Measurements from ENCODE around the gene AKAP7. TPM values are rescaled to one million over a fixed set of nuclear protein-coding genes. Genes with fewer than 3 reads are reported as not detected.
"Not testable (repeated sequence)": the region's sequence is repeated elsewhere in the genome, so short reads cannot be mapped to it uniquely, and the experiment has no call there.

AKAP7 gene
- 3.9 and 7.4 TPM in 2 replicates for total RNA-seq (2014; rRNA removed; shearing (Covaris generic))

DNA sequence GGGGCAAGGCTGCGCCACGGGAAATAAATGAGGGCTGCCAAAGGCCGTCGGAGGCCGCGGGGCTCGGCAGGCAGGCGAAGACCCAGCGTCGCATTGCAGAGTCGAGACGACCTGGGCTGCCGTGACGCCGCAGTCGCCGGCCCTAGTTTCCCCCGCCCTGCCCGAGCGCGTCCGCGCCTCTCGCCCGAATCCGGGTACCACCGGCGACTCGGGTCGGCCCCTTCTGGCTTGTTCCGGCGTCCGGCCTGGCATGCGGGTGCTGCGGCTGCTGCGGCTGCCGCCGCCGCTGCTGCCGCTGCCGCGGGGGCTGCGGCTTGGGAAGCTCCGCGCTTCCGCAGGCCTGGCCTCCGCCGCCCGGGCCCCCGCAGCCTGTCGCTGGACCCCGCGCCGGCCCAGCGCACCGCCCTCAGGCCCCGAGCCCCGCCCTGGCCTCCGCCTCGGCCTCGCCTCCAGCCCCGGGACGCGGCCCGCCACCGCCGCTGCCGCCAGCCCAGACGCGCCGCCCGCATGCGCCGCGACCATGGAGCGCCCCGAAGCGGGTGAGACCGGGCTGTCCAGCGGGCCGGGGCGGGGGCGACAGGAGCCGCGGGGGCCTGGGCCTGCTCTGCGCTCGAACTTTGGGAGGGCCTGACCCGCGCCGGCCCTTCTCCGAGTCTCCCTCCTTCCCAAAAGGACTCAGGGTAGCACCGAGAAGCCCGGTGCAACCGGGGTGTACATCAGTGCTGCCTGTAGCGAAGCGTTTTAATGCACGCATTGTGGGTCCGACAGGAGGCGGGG is at the start of gene AKAP7:
Gene AKAP7 (plus strand): TSS at position 224 of the 777 bp plus-strand sequence. CDS start 297 bp downstream, at position 521.
- H3K36me3 ChIP-seq (replicated peaks; ENCODE audit: control insufficient read depth, insufficient read depth, low read length), result no peaks in the 10 kb centered on the region
- H3K4me3 ChIP-seq (ENCODE audit: insufficient read depth, low read depth, low read length), result peak within 1 kb of the TSS; percentile 55
- peaks cover 1% of the 10 kb centered on the region; the same call in 1 of the 2 replicates for H3K27me3 ChIP-seq (ENCODE audit: control insufficient read depth, insufficient read depth, low read length)
- peak; percentile 93 for DNase-seq

GRCh38 chr6:131090339-131090738 is 44.9 kb upstream of the AKAP7 start:
- not testable (repeated sequence) for H3K36me3 ChIP-seq (replicated peaks; ENCODE audit: control insufficient read depth, insufficient read depth, low read length); H3K4me3 ChIP-seq (ENCODE audit: insufficient read depth, low read depth, low read length); H3K27me3 ChIP-seq (ENCODE audit: control insufficient read depth, insufficient read depth, low read length); DNase-seq

- not testable (repeated sequence) for DNase-seq
Measured at GRCh38 chr6:131091944-131092343, 43.3 kb upstream of the AKAP7 start.

DNA sequence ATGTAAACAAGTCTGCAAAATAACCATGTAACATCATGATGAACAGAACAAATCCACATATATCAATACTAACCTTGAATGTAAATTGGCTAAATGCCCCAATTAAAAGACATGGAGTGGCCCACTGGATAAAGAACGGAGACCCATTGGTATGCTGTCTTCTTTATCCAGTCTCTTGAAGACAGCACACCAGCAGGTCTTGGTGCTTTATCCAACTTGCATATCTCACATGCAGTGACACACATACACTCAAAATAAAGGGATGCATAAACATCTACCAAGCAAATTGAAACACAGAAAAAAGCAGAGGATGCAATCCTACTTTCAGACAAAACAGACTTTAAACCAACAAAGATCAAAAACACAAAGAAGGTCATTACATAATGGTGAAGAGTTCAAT is 41.9 kb upstream of the AKAP7 start:
- Histone ChIP-seq H3K27me3 (ENCODE audit: control insufficient read depth, insufficient read depth, low read length) (no peaks in the 10 kb centered on the region), H3K36me3 (replicated peaks; ENCODE audit: control insufficient read depth, insufficient read depth, low read length) (no peaks in the 10 kb centered on the region), H3K4me3 (ENCODE audit: insufficient read depth, low read depth, low read length) (no peak overlapping the region)
- DNase-seq, result no peak

More at GRCh38 chr6:131091944-131092343, 43.3 kb upstream of the AKAP7 start:
- not testable (repeated sequence) for H3K27me3 ChIP-seq (ENCODE audit: control insufficient read depth, insufficient read depth, low read length); H3K36me3 ChIP-seq (replicated peaks; ENCODE audit: control insufficient read depth, insufficient read depth, low read length); H3K4me3 ChIP-seq (ENCODE audit: insufficient read depth, low read depth, low read length)

GRCh38 chr6:131096786-131097185 is 38.5 kb upstream of the AKAP7 start:
- DNase-seq, result no peak
- no peaks in the 10 kb centered on the region for H3K36me3 ChIP-seq (replicated peaks; ENCODE audit: control insufficient read depth, insufficient read depth, low read length)
- H3K4me3 ChIP-seq (ENCODE audit: insufficient read depth, low read depth, low read length), result no peak overlapping the region
- H3K27me3 ChIP-seq (ENCODE audit: control insufficient read depth, insufficient read depth, low read length), result no peaks in the 10 kb centered on the region

DNA sequence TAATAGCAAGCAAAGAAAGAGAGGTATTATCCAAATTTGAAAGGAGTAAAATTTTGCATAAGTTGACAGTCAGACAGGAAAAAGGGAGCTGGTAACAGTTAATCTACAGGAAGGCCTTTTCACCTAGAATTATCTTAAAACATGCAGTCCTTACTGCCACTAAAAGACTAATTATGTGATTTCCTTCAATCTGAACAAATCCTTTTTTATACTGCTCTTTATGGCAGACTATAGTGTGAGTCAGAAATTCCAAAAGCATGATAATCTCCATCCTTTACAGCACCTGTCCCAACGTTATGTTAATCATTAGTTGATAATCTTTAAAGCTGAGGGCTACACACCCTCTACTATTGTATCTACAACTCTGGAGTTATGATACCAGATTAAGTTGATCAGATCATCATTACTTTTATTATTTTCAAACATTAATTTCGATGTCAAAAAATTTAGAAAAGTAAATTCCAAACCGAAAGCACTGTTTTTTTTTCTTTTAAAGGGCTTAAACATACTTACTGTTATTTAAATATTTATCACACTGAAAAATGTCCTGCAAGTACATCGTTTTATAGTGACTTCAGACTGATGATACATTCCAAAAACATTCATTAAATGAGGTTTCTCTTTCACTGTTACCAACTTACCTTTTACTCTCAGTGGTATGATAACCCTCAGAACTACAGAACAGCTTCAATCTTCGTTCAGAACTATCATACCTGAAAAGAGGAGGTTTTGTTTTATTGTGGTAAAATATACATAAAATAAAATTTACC is 33.2 kb upstream of the AKAP7 start:
- Histone ChIP-seq H3K4me3 (ENCODE audit: insufficient read depth, low read depth, low read length) (no peak overlapping the region), H3K36me3 (replicated peaks; ENCODE audit: control insufficient read depth, insufficient read depth, low read length) (no peaks in the 10 kb centered on the region), H3K27me3 (ENCODE audit: control insufficient read depth, insufficient read depth, low read length) (no peaks in the 10 kb centered on the region)
- DNase-seq, result no peak

- H3K27me3 ChIP-seq (ENCODE audit: control insufficient read depth, insufficient read depth, low read length), result no peaks in the 10 kb centered on the region
- no peak overlapping the region for H3K4me3 ChIP-seq (ENCODE audit: insufficient read depth, low read depth, low read length)
- DNase-seq, result no peak
- no peaks in the 10 kb centered on the region for H3K36me3 ChIP-seq (replicated peaks; ENCODE audit: control insufficient read depth, insufficient read depth, low read length)
Measured at GRCh38 chr6:131103296-131103695, 32.0 kb upstream of the AKAP7 start.

DNA sequence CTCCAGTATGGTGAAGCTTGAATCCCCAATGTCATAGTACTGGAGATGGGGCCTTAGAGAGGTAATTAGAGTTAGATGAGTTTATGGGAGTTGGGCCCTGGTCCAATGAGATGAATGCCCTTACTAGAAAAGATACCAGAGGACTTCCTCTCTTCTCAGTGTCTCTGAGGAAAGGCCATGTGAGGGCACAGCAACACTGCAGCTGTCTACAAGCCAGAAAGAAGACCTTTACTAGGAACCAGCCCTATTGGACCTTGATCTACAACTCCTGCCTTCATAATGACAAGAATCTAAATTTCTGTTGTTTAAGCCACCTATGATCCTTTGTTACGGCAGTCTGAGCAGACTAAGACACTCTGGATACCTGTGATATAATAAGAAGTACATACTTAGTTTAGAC is 31.4 kb upstream of the AKAP7 start:
- no peaks in the 10 kb centered on the region for H3K36me3 ChIP-seq (replicated peaks; ENCODE audit: control insufficient read depth, insufficient read depth, low read length)
- H3K27me3 ChIP-seq (ENCODE audit: control insufficient read depth, insufficient read depth, low read length), result no peaks in the 10 kb centered on the region
- no peak for DNase-seq

DNA sequence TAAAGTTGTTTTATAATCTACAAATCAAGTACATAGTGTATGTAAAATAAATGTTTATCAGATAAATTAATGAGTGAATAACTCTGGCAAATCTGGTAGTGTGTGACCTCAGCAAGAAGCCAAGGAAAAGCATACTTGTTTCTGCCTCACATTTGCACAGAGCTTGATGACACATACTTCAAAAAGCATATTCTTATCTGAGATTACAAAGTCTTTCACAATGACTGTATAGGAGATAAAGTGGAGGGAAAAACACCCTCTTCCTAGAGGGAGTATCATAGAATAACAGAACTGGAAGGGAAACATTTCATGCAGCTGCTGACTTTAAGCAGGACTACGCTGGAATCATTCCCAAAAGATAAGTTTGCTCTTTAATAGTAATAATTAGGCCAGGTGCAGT is 28.1 kb upstream of the AKAP7 start:
- Histone ChIP-seq H3K27me3 (ENCODE audit: control insufficient read depth, insufficient read depth, low read length) (no peaks in the 10 kb centered on the region), H3K36me3 (replicated peaks; ENCODE audit: control insufficient read depth, insufficient read depth, low read length) (no peaks in the 10 kb centered on the region), H3K4me3 (ENCODE audit: insufficient read depth, low read depth, low read length) (no peak overlapping the region)
- DNase-seq, result no peak

More for the DNA sequence above, 31.4 kb upstream of the AKAP7 start:
- no peak overlapping the region for H3K4me3 ChIP-seq (ENCODE audit: insufficient read depth, low read depth, low read length)

GRCh38 chr6:131112249-131112648 is 23.0 kb upstream of the AKAP7 start:
- no peak overlapping the region for H3K4me3 ChIP-seq (ENCODE audit: insufficient read depth, low read depth, low read length)
- no peaks in the 10 kb centered on the region for H3K27me3 ChIP-seq (ENCODE audit: control insufficient read depth, insufficient read depth, low read length)
- H3K36me3 ChIP-seq (replicated peaks; ENCODE audit: control insufficient read depth, insufficient read depth, low read length), result no peaks in the 10 kb centered on the region
- no peak for DNase-seq

- no peaks in the 10 kb centered on the region for H3K36me3 ChIP-seq (replicated peaks; ENCODE audit: control insufficient read depth, insufficient read depth, low read length)
- no peak overlapping the region for H3K4me3 ChIP-seq (ENCODE audit: insufficient read depth, low read depth, low read length)
- H3K27me3 ChIP-seq (ENCODE audit: control insufficient read depth, insufficient read depth, low read length), result no peaks in the 10 kb centered on the region
- DNase-seq, result no peak
Measured at GRCh38 chr6:131115651-131116050, 19.6 kb upstream of the AKAP7 start.

DNA sequence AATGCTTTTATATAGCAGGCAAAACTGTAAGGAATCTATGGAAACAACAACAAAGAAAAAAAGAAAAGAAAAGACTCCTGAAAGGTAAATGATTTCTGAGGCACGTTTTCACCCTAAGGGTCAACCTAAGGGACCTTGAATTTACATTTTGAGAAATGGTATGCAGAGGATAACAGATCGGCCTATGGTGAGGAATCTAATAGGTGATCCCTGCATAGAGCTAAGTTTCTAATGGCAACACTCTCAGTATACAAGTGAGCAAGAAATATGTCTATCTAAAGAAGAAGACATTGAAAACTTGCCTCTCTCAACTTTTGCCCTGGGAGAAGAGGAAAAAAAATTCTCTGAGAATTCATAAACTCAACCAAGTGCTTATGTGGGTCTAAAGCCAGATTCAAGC is 18.9 kb upstream of the AKAP7 start:
- no peak overlapping the region for H3K4me3 ChIP-seq (ENCODE audit: insufficient read depth, low read depth, low read length)
- H3K36me3 ChIP-seq (replicated peaks; ENCODE audit: control insufficient read depth, insufficient read depth, low read length), result no peaks in the 10 kb centered on the region
- H3K27me3 ChIP-seq (ENCODE audit: control insufficient read depth, insufficient read depth, low read length), result no peaks in the 10 kb centered on the region

GRCh38 chr6:131116755-131117360 is 18.4 kb upstream of the AKAP7 start:
- no peak for DNase-seq
- Histone ChIP-seq H3K4me3 (ENCODE audit: insufficient read depth, low read depth, low read length) (no peak overlapping the region), H3K27me3 (ENCODE audit: control insufficient read depth, insufficient read depth, low read length) (no peaks in the 10 kb centered on the region), H3K36me3 (replicated peaks; ENCODE audit: control insufficient read depth, insufficient read depth, low read length) (no peaks in the 10 kb centered on the region)

More for the DNA sequence above, 18.9 kb upstream of the AKAP7 start:
- DNase-seq, result no peak

DNA sequence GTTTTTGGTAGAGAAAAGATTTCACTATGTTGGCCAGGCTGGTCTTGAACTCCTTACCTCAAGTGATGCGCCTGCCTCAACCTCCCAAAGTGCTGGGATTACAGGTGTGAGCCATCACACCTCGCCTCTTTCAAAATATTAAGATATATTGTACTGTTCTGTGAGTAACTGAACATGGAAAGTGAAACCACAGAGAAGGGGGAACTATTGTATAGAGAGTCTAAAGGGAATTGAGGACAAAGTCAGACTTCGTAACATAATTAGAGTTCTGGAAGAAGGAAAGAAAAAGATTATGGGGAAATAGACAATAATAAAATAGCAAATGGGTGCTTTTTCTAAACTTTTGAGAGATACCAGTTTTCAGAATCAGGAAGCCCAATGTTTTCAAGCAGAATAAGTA is 17.4 kb upstream of the AKAP7 start:
- H3K27me3 ChIP-seq (ENCODE audit: control insufficient read depth, insufficient read depth, low read length), result no peaks in the 10 kb centered on the region
- DNase-seq, result no peak
- H3K4me3 ChIP-seq (ENCODE audit: insufficient read depth, low read depth, low read length), result no peak overlapping the region
- no peaks in the 10 kb centered on the region for H3K36me3 ChIP-seq (replicated peaks; ENCODE audit: control insufficient read depth, insufficient read depth, low read length)

GRCh38 chr6:131122007-131122406 is 13.3 kb upstream of the AKAP7 start:
- DNase-seq, result no peak
- H3K36me3 ChIP-seq (replicated peaks; ENCODE audit: control insufficient read depth, insufficient read depth, low read length), result no peaks in the 10 kb centered on the region
- H3K27me3 ChIP-seq (ENCODE audit: control insufficient read depth, insufficient read depth, low read length), result no peaks in the 10 kb centered on the region
- no peak overlapping the region for H3K4me3 ChIP-seq (ENCODE audit: insufficient read depth, low read depth, low read length)
